Endothelial cell (in vitro differentiated cells): ENCODE data around the gene PEX6. TPM values are rescaled to one million over a fixed set of nuclear protein-coding genes. Genes with fewer than 3 reads are reported as not detected.
"Not testable (repeated sequence)": the region's sequence is repeated elsewhere in the genome, so short reads cannot be mapped to it uniquely, and the experiment has no call there.

Source experiments
- DNase-seq: peaks from one replicate; pipeline ENCODE4 v3.0.0; 2021; ENCODE audit warnings: low spot score
- H3K27ac Mint-ChIP-seq: one replicate; pipeline ENCODE4 v1.8.0; 2021; ENCODE audit warnings: mixed read lengths, inconsistent platforms; ENCODE audit not compliant: unreplicated experiment
- H3K27me3 Mint-ChIP-seq: one replicate; pipeline ENCODE4 v1.8.0; 2021; ENCODE audit warnings: mild to moderate bottlenecking, moderate library complexity, mixed read lengths, inconsistent platforms; ENCODE audit not compliant: unreplicated experiment
- H3K36me3 Mint-ChIP-seq: one replicate; pipeline ENCODE4 v1.8.0; 2021; ENCODE audit warnings: mild to moderate bottlenecking, low read depth, mixed read lengths, inconsistent platforms; ENCODE audit not compliant: unreplicated experiment
- H3K4me1 Mint-ChIP-seq: one replicate; pipeline ENCODE4 v1.8.0; 2021; ENCODE audit warnings: mild to moderate bottlenecking, mixed read lengths, inconsistent platforms; ENCODE audit not compliant: unreplicated experiment
- H3K4me3 Mint-ChIP-seq: one replicate; pipeline ENCODE4 v1.8.0; 2021; ENCODE audit warnings: mild to moderate bottlenecking, mixed read lengths, inconsistent platforms; ENCODE audit not compliant: unreplicated experiment
- H3K9me3 Mint-ChIP-seq: one replicate; pipeline ENCODE4 v1.8.0; 2021; ENCODE audit warnings: mixed read lengths, inconsistent platforms; ENCODE audit not compliant: unreplicated experiment
- CTCF ChIP-seq: fragments of 200-600 bp; sonication (generic); IDR thresholded peaks from one replicate; pipeline ENCODE4 v1.5.0; 2021; ENCODE audit warnings: antibody characterized with exemption; ENCODE audit not compliant: unreplicated experiment
- total RNA-seq: library from RNA; stranded (reverse); fragmentation: NEBNext Ultra II Directional; extraction: Animal tissue kit (Norgen Biotek cat#: 25700); gene quantifications from one replicate; pipeline ENCODE4 v1.2.1, GENCODE V29; 2021; ENCODE audit not compliant: unreplicated experiment

PEX6 gene
- total RNA-seq, 1 donor from 2014 or later = 26.1 TPM

- no peak for TF ChIP-seq CTCF
- no peaks in the 10 kb centered on the region for H3K4me1 Mint-ChIP-seq
- DNase-seq = no peak
- peaks cover 4% of the 10 kb centered on the region for H3K36me3 Mint-ChIP-seq
- H3K27ac Mint-ChIP-seq = no peak overlapping the region
- H3K9me3 Mint-ChIP-seq = no peaks in the 10 kb centered on the region
- H3K27me3 Mint-ChIP-seq = peaks cover 3% of the 10 kb centered on the region
- no peak overlapping the region for H3K4me3 Mint-ChIP-seq
These were observed 26.6 kb downstream of the PEX6 start for GRCh38 chr6:42952389-42952788.

- H3K36me3 Mint-ChIP-seq = peaks cover 8% of the 10 kb centered on the region
- H3K4me1 Mint-ChIP-seq = no peaks in the 10 kb centered on the region
- H3K27ac Mint-ChIP-seq = no peak overlapping the region
- no peaks in the 10 kb centered on the region for H3K9me3 Mint-ChIP-seq
- TF ChIP-seq CTCF = no peak
- peaks cover 4% of the 10 kb centered on the region for H3K27me3 Mint-ChIP-seq
- H3K4me3 Mint-ChIP-seq = no peak overlapping the region
- no peak for DNase-seq
These were observed 31.0 kb downstream of the PEX6 start for GRCh38 chr6:42947950-42948349.

GRCh38 chr6:42942444-42942843 is 36.5 kb downstream of the PEX6 start:
- H3K4me3 Mint-ChIP-seq = no peak overlapping the region
- peaks cover 19% of the 10 kb centered on the region for H3K36me3 Mint-ChIP-seq
- H3K27me3 Mint-ChIP-seq = peaks cover 2% of the 10 kb centered on the region

GRCh38 chr6:42941356-42941755 is 37.6 kb downstream of the PEX6 start:
- H3K4me3 Mint-ChIP-seq, H3K27me3 Mint-ChIP-seq, DNase-seq, H3K9me3 Mint-ChIP-seq, H3K27ac Mint-ChIP-seq: not testable (repeated sequence)
- Mint-ChIP-seq H3K36me3 (peaks cover 27% of the 10 kb centered on the region), H3K4me1 (peaks cover 13% of the 10 kb centered on the region)

More at GRCh38 chr6:42942444-42942843, 36.5 kb downstream of the PEX6 start:
- DNase-seq = no peak
- Mint-ChIP-seq H3K9me3 (no peaks in the 10 kb centered on the region), H3K27ac (peak overlapping the region; percentile 62), H3K4me1 (peaks cover 6% of the 10 kb centered on the region)
- TF ChIP-seq CTCF = no peak

GRCh38 chr6:42940493-42941045 is 38.4 kb downstream of the PEX6 start:
- DNase-seq = no peak
- H3K4me3 Mint-ChIP-seq = no peak overlapping the region
- H3K4me1 Mint-ChIP-seq = peaks cover 20% of the 10 kb centered on the region
- peaks cover 2% of the 10 kb centered on the region for H3K27me3 Mint-ChIP-seq
- no peaks in the 10 kb centered on the region for H3K9me3 Mint-ChIP-seq
- peaks cover 35% of the 10 kb centered on the region for H3K36me3 Mint-ChIP-seq
- TF ChIP-seq CTCF = no peak
- no peak overlapping the region for H3K27ac Mint-ChIP-seq
